Osteocyte (in vitro differentiated cells): ENCODE data around the gene ZNF280C. TPM values are rescaled to one million over a fixed set of nuclear protein-coding genes. Genes with fewer than 3 reads are reported as not detected.

Experiments
- DNase-seq: peaks from one replicate; pipeline ENCODE4 v3.0.0; 2021; ENCODE audit warnings: mixed read lengths; ENCODE audit not compliant: unreplicated experiment; ENCODE audit errors: extremely low spot score
- H3K27ac Mint-ChIP-seq: one replicate; pipeline ENCODE4 v1.8.0; 2021; ENCODE audit warnings: mild to moderate bottlenecking, mixed read lengths; ENCODE audit not compliant: unreplicated experiment
- H3K27me3 Mint-ChIP-seq: one replicate; pipeline ENCODE4 v1.8.0; 2021; ENCODE audit warnings: mixed read lengths; ENCODE audit not compliant: unreplicated experiment
- H3K36me3 Mint-ChIP-seq: one replicate; pipeline ENCODE4 v1.8.0; 2021; ENCODE audit warnings: mixed read lengths; ENCODE audit not compliant: unreplicated experiment
- H3K4me1 Mint-ChIP-seq: one replicate; pipeline ENCODE4 v1.8.0; 2021; ENCODE audit warnings: mixed read lengths; ENCODE audit not compliant: unreplicated experiment
- H3K4me3 Mint-ChIP-seq: one replicate; pipeline ENCODE4 v1.8.0; 2021; ENCODE audit warnings: mild to moderate bottlenecking, moderate library complexity, mixed read lengths; ENCODE audit not compliant: unreplicated experiment
- H3K9me3 Mint-ChIP-seq: one replicate; pipeline ENCODE4 v1.8.0; 2021; ENCODE audit warnings: mixed read lengths; ENCODE audit not compliant: unreplicated experiment
- CTCF ChIP-seq: fragments of 200-600 bp; sonication (generic); IDR thresholded peaks from 2 replicates; pipeline ENCODE4 v1.5.0; 2021; ENCODE audit warnings: antibody characterized with exemption, mild to moderate bottlenecking, moderate library complexity
- total RNA-seq: library from RNA; stranded (reverse); gene quantifications from 2 replicates; pipeline ENCODE4 v1.2.1, GENCODE V29; 2021

ZNF280C gene
- total RNA-seq, 1 donor from 2014 or later, result 6.3 TPM

DNA sequence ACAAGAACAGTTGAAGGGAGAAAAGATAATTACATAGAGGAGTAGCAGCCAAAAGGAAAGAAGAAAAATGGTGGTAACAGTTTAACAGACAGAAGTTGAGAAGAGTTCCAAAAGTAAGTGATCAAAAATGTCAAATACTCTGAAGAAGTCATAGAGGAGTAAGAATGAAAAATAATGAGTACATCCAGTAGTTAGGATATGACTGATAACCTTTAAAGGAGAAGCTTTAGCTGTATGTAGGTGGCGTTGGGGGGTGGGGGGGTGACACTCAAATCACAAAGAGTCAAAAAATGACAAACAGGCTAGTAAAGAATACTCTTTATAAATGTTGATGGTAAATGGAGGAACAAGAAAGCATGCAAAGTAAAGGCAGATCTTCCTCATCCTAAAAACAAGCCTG, 56.3 kb downstream of the ZNF280C start:
- H3K4me3 Mint-ChIP-seq, result no peak overlapping the region
- no peak overlapping the region for H3K27ac Mint-ChIP-seq
- H3K27me3 Mint-ChIP-seq, result no peaks in the 10 kb centered on the region
- no peak for TF ChIP-seq CTCF
- no peak for DNase-seq
- H3K36me3 Mint-ChIP-seq, result peaks cover 19% of the 10 kb centered on the region
- H3K9me3 Mint-ChIP-seq, result peaks cover 12% of the 10 kb centered on the region
- no peaks in the 10 kb centered on the region for H3K4me1 Mint-ChIP-seq

- DNase-seq, result no peak
- Mint-ChIP-seq H3K27ac (no peak overlapping the region), H3K4me1 (no peaks in the 10 kb centered on the region), H3K4me3 (no peak overlapping the region), H3K36me3 (peaks cover 19% of the 10 kb centered on the region), H3K9me3 (peaks cover 9% of the 10 kb centered on the region), H3K27me3 (no peaks in the 10 kb centered on the region)
- TF ChIP-seq CTCF, result no peak
Measured at GRCh38 chrX:130211415-130212186, 57.1 kb downstream of the ZNF280C start.

DNA sequence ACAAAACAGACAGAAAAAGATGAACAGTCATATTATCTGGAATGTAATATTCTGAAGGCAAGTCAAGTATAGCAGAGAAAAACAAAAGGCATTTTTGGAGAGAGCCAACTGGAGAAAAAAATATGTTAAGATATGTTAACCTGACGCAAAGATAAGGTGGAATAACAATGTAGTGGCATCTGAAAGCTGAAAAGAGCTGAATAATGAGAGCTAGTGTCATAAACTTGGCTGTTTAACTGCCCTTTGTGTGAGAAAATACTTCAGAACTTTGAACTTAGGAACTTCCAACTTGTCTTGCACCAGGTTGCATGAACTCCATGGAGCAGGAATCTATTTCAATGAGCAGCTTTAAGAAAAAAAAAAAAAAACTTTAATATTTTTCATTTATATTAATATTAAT, 64.1 kb downstream of the ZNF280C start:
- no peak for DNase-seq
- TF ChIP-seq CTCF, result no peak
- Mint-ChIP-seq H3K27me3 (no peaks in the 10 kb centered on the region), H3K9me3 (no peaks in the 10 kb centered on the region), H3K36me3 (peaks cover 10% of the 10 kb centered on the region), H3K27ac (no peak overlapping the region), H3K4me1 (no peaks in the 10 kb centered on the region), H3K4me3 (no peak overlapping the region)

DNA sequence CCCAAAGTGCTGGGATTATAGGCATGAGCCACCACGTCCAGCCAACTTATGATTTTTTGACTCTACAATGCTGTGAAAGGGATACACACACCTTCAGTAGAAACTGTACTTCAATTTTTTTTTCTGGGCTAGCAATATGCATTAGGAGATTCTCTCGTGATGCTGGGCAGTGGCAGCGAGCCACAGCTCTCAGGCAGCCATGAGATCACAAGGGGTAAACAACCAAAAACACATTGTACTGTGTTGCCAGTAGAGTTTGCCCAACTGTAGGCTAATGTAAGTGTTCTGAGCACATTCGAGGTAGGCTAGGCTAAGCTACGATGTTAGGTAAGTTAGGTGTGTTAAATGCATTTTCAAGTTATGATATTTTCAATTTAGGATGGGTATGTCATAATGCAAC, 71.2 kb downstream of the ZNF280C start:
- Mint-ChIP-seq H3K4me1 (peaks cover under 1% of the 10 kb centered on the region), H3K27ac (no peak overlapping the region), H3K36me3 (peaks cover 2% of the 10 kb centered on the region), H3K4me3 (no peak overlapping the region), H3K27me3 (no peaks in the 10 kb centered on the region), H3K9me3 (peaks cover 5% of the 10 kb centered on the region)
- TF ChIP-seq CTCF, result no peak
- DNase-seq, result no peak

DNA sequence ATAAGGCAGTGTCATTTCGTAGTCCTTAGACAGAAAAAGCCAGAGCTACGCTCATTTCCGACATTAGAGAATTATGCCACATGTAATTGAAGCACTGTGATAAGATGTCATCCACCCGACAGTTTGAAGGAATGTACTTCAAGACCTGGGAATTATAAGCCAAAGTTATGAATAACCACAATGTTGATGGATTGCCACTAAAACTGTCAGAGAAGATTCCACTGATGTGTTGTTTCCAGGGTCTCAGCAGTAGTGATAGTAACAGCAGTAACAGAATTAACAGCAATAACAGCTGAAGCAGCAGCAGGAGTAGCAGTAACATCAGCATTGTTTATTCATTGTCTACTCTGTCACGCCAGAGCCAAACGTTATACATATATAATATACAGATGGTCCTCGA, 72.2 kb downstream of the ZNF280C start:
- Mint-ChIP-seq H3K27ac (no peak overlapping the region), H3K4me3 (no peak overlapping the region), H3K4me1 (peaks cover 2% of the 10 kb centered on the region), H3K27me3 (no peaks in the 10 kb centered on the region), H3K9me3 (peaks cover 5% of the 10 kb centered on the region), H3K36me3 (peaks cover 2% of the 10 kb centered on the region)
- no peak for TF ChIP-seq CTCF
- DNase-seq, result no peak
